AG04450 (cell line): ENCODE measurements around the gene XPNPEP1. TPM values are rescaled to one million over a fixed set of nuclear protein-coding genes. Genes with fewer than 3 reads are reported as not detected.

Experiments used
- CTCF ChIA-PET: fragments of 300-600, 350-600 bp; formaldehyde crosslinking; extraction: SDS; loops from one replicate; lab custom pipeline; 2022; ENCODE audit warnings: antibody characterized with exemption, inconsistent platforms; lab: Charles Lee
- POLR2A ChIA-PET: fragments of 350-600 bp; formaldehyde crosslinking; extraction: SDS; loops from one replicate; lab custom pipeline; 2021; ENCODE audit warnings: antibody characterized with exemption, inconsistent platforms; lab: Yijun Ruan, JAX
- DNase-seq: peaks from one replicate; pipeline ENCODE4 v3.0.0-alpha.2; 2011; ENCODE audit warnings: low read depth, low spot score
- H3K27ac ChIP-seq: one replicate; pipeline ENCODE4 v1.5.1; 2012; ENCODE audit warnings: low read depth, low read length, control low read depth
- H3K27me3 ChIP-seq: one replicate; pipeline ENCODE4 v1.6.0; 2012; ENCODE audit warnings: low read length; ENCODE audit not compliant: control insufficient read depth, insufficient read depth
- H3K4me3 ChIP-seq: 2 replicates; pipeline ENCODE4 v1.5.1; 2011; ENCODE audit warnings: mild to moderate bottlenecking, low read depth, low read length, control low read depth
- H3K9me3 ChIP-seq: 2 replicates; pipeline ENCODE4 v1.5.1; 2012; ENCODE audit warnings: low read length; ENCODE audit not compliant: control insufficient read depth, insufficient read depth
- CTCF ChIP-seq: IDR thresholded peaks from 2 replicates; pipeline ENCODE4 v1.5.1; 2011; ENCODE audit warnings: low read depth, low read length, control low read depth, inconsistent platforms
- polyA plus RNA-seq: library from polyadenylated mRNA; depleted of rRNA; stranded (reverse); fragments of >200 nt; gene quantifications from 2 replicates; pipeline ENCODE4 v1.2.3, GENCODE V29; 2011

XPNPEP1 gene
- polyA plus RNA-seq, 1 experiment: 134 TPM

GRCh38 chr10:109968953-109969759 is 45.8 kb upstream of the XPNPEP1 start:
- CTCF ChIA-PET: interaction anchor here (1.0 to 2.5 kb wide), 4 partner anchors 9 to 85 kb away, joined by 3 to 11 read pairs (median 8); no protein-coding TSS in a partner anchor
- no peak for DNase-seq
- POLR2A ChIA-PET: no interaction called here

GRCh38 chr10:109967739-109968088 is 44.4 kb upstream of the XPNPEP1 start:
- DNase-seq: no peak
- H3K27ac ChIP-seq: peak overlapping the region; percentile 87
- CTCF ChIA-PET: interaction anchor here (1.5 kb wide), 1 partner anchor 83 kb away, joined by 8 read pairs; no protein-coding TSS in a partner anchor
- no peaks in the 10 kb centered on the region for H3K9me3 ChIP-seq
- POLR2A ChIA-PET: interaction anchor here (1.1 to 2.0 kb wide), 3 partner anchors 20 to 52 kb away, joined by 4 to 12 read pairs (median 7); partner anchors contain the start of gene ADD3
- no peak overlapping the region for H3K4me3 ChIP-seq
- TF ChIP-seq CTCF: no peak
- H3K27me3 ChIP-seq: no peaks in the 10 kb centered on the region

More at GRCh38 chr10:109968953-109969759, 45.8 kb upstream of the XPNPEP1 start:
- Histone ChIP-seq H3K4me3 (no peak overlapping the region), H3K27me3 (no peaks in the 10 kb centered on the region), H3K9me3 (no peaks in the 10 kb centered on the region; the same call in 1 of the 2 replicates), H3K27ac (no peak overlapping the region)
- no peak for TF ChIP-seq CTCF

- peak overlapping the region; percentile 33 for H3K4me3 ChIP-seq
- DNase-seq: peak; percentile 50
- ChIA-PET POLR2A (interaction anchor here (0.5 to 2.0 kb wide), 4 partner anchors 20 to 51 kb away, joined by 3 to 12 read pairs (median 6); partner anchors contain the start of gene ADD3), CTCF (interaction anchor here (1.5 kb wide), 1 partner anchor 83 kb away, joined by 8 read pairs; no protein-coding TSS in a partner anchor)
- no peak for TF ChIP-seq CTCF
- H3K9me3 ChIP-seq: no peaks in the 10 kb centered on the region
- H3K27ac ChIP-seq: peak overlapping the region; percentile 87
- H3K27me3 ChIP-seq: no peaks in the 10 kb centered on the region
Observed at GRCh38 chr10:109966961-109967738, 43.8 kb upstream of the XPNPEP1 start.

DNA sequence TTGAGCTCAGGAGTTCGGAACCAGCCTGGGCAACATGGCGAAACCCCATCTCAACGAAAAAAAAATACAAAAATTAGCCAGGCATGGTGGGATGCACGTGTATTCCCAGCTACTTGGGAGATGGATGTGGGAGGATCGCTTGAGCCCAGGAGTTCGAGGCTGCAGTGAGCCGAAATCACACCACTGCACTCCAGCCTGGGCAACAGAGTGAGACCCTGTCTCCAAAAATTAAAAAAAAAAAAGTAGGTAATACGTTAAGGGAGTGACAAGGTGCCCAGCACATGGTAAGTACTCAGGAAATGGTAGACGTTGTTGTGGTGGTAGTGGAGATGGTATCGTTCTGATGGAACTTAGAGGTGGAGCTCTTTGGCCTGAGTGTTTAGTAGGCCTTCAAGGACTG is 41.0 kb upstream of the XPNPEP1 start:
- POLR2A ChIA-PET: interaction anchor here (1.4 kb wide), 1 partner anchor 43 kb away, joined by 3 read pairs; the partner anchor contains the start of gene ADD3
- no peak for TF ChIP-seq CTCF
- Histone ChIP-seq H3K4me3 (no peak overlapping the region), H3K9me3 (no peaks in the 10 kb centered on the region), H3K27me3 (no peaks in the 10 kb centered on the region), H3K27ac (no peak overlapping the region)
- CTCF ChIA-PET: interaction anchor here (0.6 to 2.5 kb wide), 5 partner anchors 13 to 300 kb away, joined by 3 to 10 read pairs (median 4); no protein-coding TSS in a partner anchor
- no peak for DNase-seq
